KBM-7 (cell line): ENCODE results near the gene DUOXA1.

Experiments used
- DNase-seq: peaks from one replicate; pipeline ENCODE4 v3.0.0-alpha.2; 2015
- in situ Hi-C: fragments of 300-500 bp; cut with MboI; formaldehyde crosslinking; loops from 2 replicates; pipeline ENCODE4 v1.14.3; 2020; ENCODE audit warnings: low sequenced_read_pairs, low pct_unique_long_range_greater_than_20kb, mixed read lengths

The DUOXA1 gene

DNA sequence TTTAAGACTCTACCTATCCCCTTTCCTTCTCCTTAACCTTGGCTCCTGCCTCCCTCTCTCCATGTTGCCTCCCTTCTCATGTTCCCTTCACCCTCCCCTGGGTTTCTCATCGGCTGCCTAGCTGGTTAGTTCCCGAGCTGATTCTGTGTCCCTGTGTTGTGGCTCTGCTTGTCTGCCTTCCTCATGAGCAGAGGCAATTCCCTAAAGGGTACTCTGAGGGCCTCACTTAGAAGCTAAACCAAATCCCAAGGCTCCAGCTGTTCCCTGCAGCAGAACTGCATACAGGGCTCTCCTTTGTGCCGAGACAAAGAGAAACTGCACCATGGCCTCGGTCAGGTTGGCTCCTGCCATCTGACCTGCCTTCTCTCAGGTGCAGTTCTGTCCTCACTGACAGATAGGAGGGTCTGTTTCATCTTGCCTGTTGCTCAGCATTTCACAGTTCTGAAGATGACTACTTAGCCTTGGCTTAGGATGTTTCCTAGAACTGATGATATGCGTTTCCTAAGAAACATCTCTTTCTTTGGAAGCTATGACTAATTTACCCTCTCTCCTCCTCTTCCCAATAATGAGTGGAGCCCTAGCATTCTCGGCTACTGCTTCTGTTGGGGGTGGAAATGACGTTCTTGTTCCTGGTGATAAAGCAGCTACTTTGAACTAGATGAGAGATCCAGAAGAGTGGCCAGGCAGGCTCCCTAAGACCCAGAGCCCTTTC is 27.2 kb upstream of the DUOXA1 start:
- no peak for DNase-seq
- in situ Hi-C loops = loop anchor here (25.0 kb wide), 1 partner anchor 455 kb away; no protein-coding TSS in a partner anchor

DNA sequence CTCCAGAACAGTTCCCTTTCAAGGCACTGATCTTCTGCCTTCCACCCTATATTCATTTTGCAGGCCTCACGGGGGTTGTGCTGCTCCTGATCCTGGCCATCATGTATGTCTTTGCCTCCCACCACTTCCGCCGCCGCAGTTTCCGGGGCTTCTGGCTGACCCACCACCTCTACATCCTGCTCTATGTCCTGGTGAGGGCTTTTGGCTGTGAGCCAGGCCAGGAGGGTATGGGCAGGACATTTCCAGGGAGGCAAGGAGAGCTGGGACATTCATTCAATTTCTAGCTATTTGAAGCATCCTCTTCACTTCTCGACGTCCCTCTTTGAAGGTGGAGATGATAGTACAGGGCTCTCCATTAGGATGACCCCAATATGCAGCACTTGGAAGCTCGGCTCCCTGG is 26.1 kb upstream of the DUOXA1 start:
- in situ Hi-C loops = loop anchor here (25.0 kb wide), 1 partner anchor 457 kb away; no protein-coding TSS in a partner anchor
- no peak for DNase-seq

DNA sequence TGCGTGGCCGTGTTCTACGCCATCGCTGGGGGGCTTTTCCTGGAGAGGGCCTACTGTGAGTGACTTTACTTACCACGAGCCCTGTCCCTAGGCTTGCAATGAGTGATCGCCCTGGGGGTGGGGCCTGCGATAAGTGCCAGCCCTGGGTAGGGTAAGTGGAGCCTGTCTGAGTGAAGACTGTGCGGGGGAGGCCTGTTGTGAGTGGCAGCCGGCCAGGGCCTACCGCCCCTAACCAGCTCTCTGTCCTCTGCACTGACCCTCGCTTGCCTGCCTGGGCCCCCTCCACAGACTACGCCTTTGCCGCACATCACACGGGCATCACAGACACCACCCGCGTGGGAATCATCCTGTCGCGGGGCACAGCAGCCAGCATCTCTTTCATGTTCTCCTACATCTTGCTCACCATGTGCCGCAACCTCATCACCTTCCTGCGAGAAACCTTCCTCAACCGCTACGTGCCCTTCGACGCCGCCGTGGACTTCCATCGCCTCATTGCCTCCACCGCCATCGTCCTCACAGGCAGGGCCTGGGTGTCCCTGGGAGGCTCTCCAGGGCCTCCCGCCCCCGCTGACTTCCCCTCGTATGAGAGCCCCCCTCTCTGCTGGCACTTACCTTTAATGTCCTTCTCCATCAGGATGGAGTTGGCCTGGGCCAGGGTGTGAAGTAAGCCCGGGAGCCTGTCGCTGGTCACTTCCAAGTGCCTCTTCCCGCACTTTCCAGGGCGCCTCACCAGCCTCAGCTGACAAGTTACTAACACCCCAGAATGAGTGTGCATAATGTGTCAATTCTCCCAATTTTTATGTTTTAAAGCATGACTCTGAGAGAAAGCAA is 22.5 kb upstream of the DUOXA1 start:
- in situ Hi-C loops = loop anchor here (25.0 kb wide), 1 partner anchor 460 kb away; no protein-coding TSS in a partner anchor
- DNase-seq = no peak

DNA sequence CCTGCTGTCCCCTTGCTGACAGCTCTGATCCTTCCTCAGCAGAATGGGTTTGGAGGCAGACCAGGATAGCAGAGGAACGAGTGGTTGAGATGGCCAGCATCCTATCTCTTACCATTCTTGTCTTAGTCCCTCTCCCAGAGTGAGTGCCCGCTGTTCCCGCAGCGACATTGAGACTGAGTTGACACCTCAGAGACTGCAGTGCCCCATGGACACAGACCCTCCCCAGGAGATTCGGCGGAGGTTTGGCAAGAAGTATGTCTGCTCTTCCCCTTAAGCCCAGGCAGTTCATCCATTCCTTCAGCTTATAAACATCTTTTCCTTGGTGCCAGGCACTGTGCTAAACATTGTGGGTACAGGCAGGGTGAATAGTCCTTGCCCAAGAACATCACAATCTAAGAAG is 21.3 kb upstream of the DUOXA1 start:
- no peak for DNase-seq
- in situ Hi-C loops = loop anchor here (25.0 kb wide), 1 partner anchor 461 kb away; no protein-coding TSS in a partner anchor

DNA sequence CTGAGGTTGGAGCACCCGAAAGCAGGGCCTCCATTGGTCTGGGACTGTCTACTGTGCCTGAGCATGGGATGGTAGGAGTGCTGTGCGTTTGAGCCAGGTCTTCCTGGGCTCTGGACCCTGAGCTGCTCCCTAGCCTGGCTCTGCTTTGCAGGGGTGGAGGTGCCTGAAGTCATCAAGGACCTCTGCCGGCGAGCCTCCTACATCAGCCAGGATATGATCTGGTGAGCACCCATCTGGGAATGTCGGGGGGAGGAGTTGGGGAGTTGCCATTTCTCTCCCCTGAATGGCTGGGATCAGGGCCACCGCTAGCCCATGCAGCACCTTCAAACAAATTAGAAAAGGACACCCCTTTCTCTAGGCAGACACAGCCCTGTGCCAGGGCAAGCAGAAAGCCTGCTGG is 20.8 kb upstream of the DUOXA1 start:
- in situ Hi-C loops = loop anchor here (25.0 kb wide), 1 partner anchor 462 kb away; no protein-coding TSS in a partner anchor
- DNase-seq = no peak

- DNase-seq = no peak
- in situ Hi-C loops = no loop called here
These were observed 19.4 kb upstream of the DUOXA1 start for GRCh38 chr15:45149060-45149459.

- no peak for DNase-seq
- in situ Hi-C loops = no loop called here
These were observed 18.7 kb upstream of the DUOXA1 start for GRCh38 chr15:45148076-45149059.

DNA sequence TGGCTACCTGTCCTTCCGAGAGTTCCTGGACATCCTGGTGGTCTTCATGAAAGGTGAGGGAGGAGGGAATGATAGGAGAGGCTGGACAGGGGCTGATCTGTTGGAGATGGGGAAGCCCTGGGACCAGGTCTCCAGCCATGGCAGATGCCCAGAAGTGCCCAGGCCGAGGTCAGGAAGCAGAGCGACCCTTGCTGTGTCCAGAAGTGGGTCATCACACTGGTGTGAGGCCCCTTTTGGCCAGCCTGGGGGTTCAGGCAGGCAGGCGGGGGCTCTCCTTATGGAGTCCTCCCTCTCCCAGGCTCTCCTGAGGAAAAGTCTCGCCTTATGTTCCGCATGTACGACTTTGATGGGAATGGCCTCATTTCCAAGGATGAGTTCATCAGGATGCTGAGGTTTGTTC is 17.9 kb upstream of the DUOXA1 start:
- in situ Hi-C loops = no loop called here
- DNase-seq = no peak

- in situ Hi-C loops = no loop called here
- no peak for DNase-seq
These were observed 16.7 kb upstream of the DUOXA1 start for GRCh38 chr15:45146405-45146804.

DNA sequence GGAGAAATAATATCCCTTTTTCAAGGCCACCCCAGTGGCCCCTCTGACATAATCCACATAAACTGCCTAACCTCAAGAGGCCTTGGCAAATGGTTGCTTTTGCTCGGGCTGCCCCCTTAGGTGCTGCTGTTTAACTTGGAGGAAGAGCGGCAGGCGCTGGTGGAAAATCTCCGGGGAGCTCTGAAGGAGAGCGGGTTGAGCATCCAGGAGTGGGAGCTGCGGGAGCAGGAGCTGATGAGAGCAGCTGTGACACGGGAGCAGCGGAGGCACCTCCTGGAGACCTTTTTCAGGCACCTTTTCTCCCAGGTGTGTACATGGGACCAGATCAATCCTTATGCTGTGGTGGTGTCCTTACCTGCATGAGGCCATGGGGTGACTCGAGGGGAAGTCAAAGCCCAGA is 15.1 kb upstream of the DUOXA1 start:
- no peak for DNase-seq
- in situ Hi-C loops = no loop called here

- in situ Hi-C loops = no loop called here
- DNase-seq = no peak
These were observed 14.3 kb upstream of the DUOXA1 start for GRCh38 chr15:45143946-45144345.

GRCh38 chr15:45143056-45143455 is 13.4 kb upstream of the DUOXA1 start:
- no peak for DNase-seq
- in situ Hi-C loops = no loop called here

GRCh38 chr15:45141386-45141785 is 11.7 kb upstream of the DUOXA1 start:
- DNase-seq = no peak
- in situ Hi-C loops = no loop called here

GRCh38 chr15:45140557-45141250 is 11.0 kb upstream of the DUOXA1 start:
- no peak for DNase-seq
- in situ Hi-C loops = no loop called here

DNA sequence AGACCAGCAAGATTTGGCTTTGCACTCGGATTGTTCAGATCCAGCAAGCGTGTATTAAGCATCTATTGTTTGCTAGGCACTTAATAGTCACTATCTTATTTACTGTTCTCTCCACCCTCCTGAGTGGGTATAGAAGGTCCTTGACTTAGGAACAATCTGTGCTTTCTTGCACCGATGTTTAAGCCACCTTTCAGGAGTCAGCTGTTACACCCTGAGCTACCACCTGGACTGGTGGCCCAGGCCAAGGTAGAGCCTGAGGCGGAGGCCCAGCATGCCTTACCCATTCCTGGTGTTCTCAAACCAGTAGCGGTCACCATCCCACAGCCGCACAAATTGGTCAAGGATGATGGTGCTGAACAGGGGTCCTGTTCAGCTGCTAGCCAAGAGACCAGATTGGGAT is 10.1 kb upstream of the DUOXA1 start:
- in situ Hi-C loops = no loop called here
- DNase-seq = no peak

DNA sequence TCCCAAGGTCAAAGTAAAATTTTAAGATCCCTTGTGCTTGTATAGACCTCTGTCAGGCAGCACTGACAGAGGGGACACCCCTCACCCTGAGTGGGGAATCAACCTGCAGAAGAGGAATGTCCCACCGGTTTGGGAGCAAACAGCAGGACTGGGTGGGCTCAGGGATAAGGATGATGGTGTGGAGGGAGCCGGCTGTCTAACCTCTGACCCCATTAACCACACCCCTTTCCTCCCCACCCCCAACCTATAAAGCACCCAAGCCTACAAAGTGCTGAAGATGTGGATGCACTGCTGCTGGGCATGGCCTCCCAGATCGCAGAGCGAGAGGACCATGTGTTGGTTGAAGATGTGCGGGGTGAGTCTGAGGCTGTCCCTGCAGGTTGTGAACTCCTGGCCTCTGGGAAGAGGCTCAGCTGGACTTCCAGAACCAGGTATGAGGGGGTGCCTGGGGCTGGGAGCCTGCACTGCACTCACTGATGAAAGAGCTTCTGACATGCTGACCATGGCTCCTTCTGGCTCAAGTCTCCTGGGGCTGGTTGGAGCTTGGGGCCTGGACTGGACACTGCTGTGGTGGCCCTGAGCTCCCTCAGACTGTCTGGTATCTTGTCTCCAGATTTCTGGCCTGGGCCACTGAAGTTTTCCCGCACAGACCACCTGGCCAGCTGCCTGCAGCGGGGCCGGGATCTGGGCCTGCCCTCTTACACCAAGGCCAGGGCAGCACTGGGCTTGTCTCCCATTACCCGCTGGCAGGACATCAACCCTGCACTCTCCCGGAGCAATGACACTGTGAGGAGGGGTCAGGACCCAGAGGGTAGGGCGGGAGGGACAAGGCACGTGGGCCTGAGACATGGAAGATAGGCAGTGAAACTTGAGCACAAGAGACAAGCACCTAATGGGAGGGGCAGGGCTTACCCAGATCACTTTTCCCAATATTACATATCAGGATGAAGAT is 9.4 kb upstream of the DUOXA1 start:
- DNase-seq = no peak
- in situ Hi-C loops = no loop called here

DNA sequence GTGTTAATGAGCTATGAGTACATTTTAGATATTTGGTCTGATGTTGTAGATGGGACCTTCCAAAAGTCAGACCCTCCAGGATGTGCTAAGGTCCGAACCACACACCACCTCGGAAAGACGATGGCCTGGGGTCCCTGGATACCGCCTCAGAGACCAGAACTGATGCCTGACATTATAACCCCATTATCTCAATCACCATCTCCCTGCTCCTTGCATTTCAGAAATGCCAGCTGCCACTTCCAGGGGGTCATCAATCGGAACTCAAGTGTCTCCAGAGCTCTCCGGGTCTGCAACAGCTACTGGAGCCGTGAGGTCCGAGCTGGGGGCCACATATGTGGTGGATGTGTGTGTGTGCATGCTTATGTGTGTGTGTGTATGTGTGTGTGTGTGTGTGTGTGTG is 8.0 kb upstream of the DUOXA1 start:
- in situ Hi-C loops = no loop called here

DNA sequence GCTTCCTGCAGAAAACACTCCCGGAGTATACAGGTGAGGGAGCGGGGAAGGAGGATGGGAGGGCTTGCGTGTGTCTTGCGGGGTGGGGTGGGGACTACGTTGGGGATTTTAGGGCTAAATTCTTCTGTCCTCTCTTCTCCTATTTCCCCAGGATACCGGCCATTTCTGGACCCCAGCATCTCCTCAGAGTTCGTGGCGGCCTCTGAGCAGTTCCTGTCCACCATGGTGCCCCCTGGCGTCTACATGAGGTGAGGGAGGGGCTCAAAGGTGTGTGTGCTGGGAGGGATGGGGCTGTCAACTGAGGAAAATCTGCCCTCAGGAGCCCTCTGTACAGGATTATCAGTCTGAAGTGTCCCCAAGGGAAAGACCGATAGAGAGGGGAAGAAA is 6.7 kb upstream of the DUOXA1 start:
- no peak for DNase-seq
- in situ Hi-C loops = no loop called here

More for the DNA sequence above, 8.0 kb upstream of the DUOXA1 start:
- no peak for DNase-seq
